ENCODE results near the gene KCTD6.

DNA sequence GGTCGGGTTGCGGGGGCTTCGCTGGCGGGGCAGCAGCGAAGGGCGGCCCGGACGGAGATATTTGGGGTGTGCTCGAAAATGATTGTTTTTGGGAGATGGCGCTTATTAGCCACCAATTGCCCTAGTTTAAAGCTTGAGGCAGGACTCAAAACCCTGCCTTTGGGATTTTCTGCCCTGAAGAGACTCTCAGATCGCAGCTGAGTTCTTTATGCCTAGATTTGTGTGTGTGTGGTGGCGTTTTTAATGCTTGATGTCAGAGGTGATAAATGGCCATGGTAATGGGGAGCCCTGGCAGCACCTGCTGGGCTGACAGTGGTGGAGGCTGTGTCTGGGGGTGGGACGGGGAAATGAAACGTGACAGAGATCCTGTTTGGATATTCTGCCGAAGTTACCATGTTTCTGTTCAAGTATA is 604 bp downstream of the KCTD6 start:
- TF ChIP-seq CTCF (conservative IDR thresholded peaks at IDR 0.05; ENCODE audit: low read depth in 2 of 2) (no peak), POLR2AphosphoS5 (IDR thresholded peaks at IDR 0.05; ENCODE audit: low read depth) (no peak), REST (IDR thresholded peaks at IDR 0.05; ENCODE audit: unreplicated experiment) (no peak), CREB1 (CRISPR knock-in tag; IDR thresholded peaks at IDR 0.05; ENCODE audit: low read depth) (no peak), ZNF114 (CRISPR knock-in tag; IDR thresholded peaks at IDR 0.05) (no peak), EZH2 (IDR thresholded peaks at IDR 0.05; ENCODE audit: low read depth, unreplicated experiment) (no peak), JUNB (IDR thresholded peaks at IDR 0.05; ENCODE audit: unreplicated experiment) (no peak), NANOG (IDR thresholded peaks at IDR 0.05; ENCODE audit: borderline replicate concordance) (no peak)
- TF ChIP-seq, protein P1, sequence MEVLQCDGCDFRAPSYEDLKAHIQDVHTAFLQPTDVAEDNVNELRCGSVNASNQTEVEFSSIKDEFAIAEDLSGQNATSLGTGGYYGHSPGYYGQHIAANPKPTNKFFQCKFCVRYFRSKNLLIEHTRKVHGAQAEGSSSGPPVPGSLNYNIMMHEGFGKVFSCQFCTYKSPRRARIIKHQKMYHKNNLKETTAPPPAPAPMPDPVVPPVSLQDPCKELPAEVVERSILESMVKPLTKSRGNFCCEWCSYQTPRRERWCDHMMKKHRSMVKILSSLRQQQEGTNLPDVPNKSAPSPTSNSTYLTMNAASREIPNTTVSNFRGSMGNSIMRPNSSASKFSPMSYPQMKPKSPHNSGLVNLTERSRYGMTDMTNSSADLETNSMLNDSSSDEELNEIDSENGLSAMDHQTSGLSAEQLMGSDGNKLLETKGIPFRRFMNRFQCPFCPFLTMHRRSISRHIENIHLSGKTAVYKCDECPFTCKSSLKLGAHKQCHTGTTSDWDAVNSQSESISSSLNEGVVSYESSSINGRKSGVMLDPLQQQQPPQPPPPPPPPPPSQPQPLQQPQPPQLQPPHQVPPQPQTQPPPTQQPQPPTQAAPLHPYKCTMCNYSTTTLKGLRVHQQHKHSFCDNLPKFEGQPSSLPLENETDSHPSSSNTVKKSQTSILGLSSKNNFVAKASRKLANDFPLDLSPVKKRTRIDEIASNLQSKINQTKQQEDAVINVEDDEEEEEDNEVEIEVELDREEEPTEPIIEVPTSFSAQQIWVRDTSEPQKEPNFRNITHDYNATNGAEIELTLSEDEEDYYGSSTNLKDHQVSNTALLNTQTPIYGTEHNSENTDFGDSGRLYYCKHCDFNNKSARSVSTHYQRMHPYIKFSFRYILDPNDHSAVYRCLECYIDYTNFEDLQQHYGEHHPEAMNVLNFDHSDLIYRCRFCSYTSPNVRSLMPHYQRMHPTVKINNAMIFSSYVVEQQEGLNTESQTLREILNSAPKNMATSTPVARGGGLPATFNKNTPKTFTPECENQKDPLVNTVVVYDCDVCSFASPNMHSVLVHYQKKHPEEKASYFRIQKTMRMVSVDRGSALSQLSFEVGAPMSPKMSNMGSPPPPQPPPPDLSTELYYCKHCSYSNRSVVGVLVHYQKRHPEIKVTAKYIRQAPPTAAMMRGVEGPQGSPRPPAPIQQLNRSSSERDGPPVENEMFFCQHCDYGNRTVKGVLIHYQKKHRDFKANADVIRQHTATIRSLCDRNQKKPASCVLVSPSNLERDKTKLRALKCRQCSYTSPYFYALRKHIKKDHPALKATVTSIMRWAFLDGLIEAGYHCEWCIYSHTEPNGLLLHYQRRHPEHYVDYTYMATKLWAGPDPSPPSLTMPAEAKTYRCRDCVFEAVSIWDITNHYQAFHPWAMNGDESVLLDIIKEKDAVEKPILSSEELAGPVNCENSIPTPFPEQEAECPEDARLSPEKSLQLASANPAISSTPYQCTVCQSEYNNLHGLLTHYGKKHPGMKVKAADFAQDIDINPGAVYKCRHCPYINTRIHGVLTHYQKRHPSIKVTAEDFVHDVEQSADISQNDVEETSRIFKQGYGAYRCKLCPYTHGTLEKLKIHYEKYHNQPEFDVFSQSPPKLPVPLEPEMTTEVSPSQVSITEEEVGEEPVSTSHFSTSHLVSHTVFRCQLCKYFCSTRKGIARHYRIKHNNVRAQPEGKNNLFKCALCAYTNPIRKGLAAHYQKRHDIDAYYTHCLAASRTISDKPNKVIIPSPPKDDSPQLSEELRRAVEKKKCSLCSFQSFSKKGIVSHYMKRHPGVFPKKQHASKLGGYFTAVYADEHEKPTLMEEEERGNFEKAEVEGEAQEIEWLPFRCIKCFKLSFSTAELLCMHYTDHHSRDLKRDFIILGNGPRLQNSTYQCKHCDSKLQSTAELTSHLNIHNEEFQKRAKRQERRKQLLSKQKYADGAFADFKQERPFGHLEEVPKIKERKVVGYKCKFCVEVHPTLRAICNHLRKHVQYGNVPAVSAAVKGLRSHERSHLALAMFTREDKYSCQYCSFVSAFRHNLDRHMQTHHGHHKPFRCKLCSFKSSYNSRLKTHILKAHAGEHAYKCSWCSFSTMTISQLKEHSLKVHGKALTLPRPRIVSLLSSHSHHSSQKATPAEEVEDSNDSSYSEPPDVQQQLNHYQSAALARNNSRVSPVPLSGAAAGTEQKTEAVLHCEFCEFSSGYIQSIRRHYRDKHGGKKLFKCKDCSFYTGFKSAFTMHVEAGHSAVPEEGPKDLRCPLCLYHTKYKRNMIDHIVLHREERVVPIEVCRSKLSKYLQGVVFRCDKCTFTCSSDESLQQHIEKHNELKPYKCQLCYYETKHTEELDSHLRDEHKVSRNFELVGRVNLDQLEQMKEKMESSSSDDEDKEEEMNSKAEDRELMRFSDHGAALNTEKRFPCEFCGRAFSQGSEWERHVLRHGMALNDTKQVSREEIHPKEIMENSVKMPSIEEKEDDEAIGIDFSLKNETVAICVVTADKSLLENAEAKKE (CRISPR knock-in tag; IDR thresholded peaks at IDR 0.05) = no peak
